GM19467 (cell line): ENCODE measurements around the gene BAHCC1.

Experiments
- ATAC-seq: cut with Tn5 transposase; IDR thresholded peaks from one replicate; pipeline ENCODE4 v1.9.1; 2021; ENCODE audit warnings: mild to moderate bottlenecking, moderate library complexity; ENCODE audit not compliant: unreplicated experiment

Gene BAHCC1

DNA sequence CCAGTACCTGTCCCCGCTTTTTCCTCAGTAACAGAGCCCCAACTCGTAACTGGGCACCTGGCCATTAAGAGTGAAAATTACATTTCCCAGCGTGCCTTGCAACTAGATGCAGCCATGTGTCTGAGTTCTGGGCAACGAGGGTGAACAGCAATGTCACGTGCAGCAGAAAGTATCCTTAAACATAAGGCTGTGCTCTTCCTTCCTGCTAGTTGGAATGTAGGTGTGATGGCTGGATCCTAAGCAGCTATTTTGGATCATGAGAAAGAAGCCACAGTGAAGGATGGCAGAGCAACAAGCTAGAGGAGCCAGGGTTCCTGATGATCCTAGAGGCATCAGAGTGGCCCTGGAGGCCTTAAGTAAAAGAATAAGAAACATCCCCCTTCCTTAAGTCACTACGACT, 81.4 kb downstream of the BAHCC1 start:
- ATAC-seq = no peak

- ATAC-seq = no peak
Measured at GRCh38 chr17:81477173-81477572, 81.9 kb downstream of the BAHCC1 start.

DNA sequence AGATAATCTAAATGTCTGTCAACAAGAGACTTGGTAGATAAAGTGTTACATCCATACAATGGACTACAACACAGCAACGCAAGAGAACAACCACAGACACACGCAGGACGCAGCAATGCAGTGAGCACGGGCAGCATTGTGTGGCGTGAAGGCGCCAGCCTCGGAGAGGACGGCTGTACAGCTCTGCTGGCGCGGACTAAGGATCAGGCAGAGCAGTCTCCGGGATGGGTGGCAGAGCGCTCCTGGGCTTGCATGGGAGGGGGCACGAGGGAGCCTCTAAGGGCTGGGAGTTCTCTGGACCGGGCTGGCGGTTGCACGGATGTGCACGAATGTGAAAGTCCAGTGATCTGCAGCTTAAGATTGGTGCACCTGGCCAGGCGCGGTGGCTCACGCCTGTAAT, 82.9 kb downstream of the BAHCC1 start:
- no peak for ATAC-seq

DNA sequence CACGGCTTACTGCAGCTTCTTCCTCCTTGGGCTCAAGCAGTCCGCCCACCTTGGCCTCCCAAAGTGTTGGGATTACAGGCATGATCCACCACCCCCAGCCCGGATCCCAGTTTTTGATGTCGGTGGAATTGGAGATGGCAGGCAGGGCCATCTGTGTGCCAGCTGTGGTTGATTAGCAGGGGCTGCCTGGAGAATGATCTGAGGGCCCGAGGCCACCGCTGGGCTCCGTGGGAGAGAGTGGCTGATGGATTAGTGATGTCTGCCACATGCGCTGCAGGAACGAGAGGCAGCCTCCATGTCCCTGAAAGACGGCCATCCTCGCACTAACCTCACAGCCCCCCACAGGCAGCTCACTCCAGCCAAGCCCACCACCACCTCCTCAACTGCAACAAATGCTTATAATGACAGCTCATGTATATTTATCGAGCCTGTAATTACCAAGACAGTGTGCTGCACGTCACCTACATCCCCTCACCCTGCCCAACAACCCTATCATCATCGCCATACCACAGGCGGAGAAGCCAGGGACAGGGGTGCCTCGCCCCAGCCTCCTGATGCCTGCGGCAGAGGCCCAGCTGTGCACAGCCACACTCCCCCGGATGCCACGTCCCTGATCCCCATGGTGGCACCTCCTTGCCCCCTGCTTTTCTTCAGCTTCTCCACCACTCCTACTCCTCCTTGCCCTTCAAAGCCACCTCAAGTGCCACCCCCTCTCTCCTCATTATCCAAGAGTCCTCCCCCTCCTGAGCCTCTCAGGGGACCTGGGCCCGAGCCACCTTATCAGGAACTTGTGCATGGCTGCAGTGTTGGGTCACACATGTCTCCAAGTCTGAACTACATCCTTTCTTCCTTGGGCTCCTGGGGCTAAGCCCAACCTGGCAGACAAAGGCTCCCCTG, 84.2 kb downstream of the BAHCC1 start:
- no peak for ATAC-seq

- ATAC-seq = no peak
Measured at GRCh38 chr17:81480140-81481072, 85.1 kb downstream of the BAHCC1 start.

DNA sequence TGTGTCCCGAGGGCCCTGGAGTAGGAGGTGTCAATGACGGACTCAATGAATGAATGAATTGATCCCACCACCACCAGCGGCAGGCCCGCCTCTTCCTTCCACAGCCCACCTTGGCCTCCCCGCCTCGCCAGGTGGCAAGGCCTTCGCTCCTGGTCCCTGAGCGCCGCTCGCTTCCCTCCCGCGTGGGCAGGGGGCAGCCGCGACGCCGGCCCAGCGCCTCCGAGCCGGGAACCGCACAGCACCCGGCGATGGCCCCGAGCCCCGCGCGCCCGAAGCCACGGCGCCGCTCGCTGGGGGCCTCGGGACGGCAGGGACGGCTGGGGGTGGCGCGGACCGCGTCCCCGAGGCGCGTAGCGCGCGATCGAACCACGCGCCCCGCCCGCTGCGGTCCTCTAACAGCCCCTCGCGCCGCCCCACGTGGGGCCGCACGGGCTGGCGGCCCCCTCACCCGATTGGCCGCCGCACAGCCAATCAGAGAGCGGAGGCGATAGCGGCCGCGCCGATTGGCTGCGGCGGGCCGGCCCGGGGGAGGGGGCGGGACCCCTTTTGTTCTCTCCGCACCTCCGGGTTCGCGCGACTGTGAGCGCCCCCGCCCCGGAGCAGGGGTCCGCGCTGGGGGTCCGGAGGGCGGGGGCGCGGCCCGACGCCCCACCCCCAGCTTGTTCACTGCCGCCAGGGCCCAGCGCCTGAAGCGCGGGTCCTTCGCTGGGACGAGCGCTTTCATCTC, 86.0 kb downstream of the BAHCC1 start:
- no peak for ATAC-seq

DNA sequence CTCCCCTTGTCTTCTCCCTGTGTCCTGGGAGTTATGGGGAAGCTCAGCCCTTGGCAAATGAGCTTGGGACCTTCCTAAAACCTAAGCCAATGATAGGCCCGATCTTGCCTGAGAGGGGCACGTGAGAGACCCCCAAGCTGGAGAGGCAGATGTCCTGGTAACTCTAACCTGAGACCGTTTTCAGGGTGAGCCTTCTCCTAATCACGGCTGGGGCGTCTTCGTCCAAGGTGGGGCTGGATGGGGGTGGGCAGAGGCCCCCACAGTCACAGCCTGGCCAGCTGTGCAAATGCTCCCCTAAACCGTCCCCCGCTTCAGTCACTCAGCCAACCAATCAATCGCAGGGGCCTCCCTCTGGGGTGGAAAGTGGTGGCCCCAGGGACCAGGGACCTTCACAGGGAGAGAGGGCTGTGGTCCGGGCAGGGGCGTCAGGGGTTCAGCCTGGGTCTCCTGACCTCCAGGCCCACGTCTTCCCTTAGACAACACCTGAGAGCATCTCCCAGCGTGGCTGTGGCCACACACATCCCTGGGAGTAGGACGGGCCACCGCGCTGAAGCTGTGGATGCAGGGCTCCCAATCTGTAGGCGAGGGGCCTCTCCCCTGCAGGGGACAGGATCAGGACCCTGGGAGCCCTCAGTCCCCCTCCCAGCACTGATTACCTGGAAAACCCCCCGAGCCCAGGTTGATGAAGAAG, 86.7 kb downstream of the BAHCC1 start:
- no peak for ATAC-seq

- ATAC-seq = no peak
Measured at GRCh38 chr17:81482673-81483072, 87.4 kb downstream of the BAHCC1 start.

GRCh38 chr17:81483085-81483861, 88.0 kb downstream of the BAHCC1 start:
- ATAC-seq = no peak

DNA sequence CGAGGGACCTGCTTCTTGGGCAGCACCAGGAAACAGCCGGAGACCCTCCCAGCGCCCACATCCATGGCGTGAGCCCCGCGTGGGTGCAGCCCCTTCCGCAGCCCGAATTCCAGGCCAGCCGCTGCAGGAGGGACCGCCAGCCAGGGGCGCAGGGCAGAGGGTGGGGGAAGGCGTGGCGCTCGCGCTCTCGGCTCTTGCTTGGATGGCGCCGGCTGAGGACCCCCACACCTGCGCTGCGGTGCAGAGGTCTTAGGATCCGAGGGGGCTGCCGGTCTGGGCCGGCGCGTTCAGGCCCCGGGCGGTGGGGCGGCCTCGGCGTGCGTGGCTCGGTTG, 88.6 kb downstream of the BAHCC1 start:
- ATAC-seq = no peak

DNA sequence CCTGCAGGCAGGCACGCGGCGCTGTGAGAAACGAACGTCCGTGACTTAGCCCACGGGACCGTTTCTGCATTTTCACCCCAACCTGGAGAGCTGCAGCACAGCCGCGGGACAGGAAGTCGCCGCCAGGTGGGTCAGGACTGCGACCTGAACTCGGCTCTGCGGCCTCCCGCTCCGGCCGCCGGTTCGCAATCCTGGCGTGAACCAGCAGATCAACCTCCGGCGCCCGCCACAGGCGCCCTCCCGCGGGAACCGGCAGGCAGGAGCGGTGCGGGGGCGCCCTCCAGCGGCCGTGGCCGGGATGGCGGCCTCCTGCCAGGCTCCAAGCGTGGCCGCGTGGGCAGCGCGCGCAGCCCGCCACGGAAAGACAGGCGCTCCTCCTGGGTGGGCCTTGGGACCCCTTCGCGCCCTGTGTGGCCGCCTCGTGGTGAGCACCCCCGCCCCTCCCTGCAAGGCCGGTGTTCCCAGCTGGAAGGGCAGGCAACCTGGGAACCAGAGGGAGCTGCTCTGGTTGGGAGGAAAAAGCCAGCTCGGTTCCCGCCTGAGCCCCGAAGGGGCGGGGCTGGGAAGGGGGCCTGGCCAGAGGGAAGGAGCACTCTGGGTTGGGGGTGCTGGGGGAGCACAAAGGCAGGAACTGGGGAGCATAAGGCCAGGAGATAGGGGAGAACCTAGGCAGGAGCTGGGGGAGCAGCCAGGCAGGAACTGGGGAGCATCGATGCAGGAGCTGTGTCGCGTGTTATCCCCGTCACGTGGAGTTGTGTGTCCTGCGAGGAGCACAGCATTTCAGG, 89.1 kb downstream of the BAHCC1 start:
- peak; percentile 37 for ATAC-seq

DNA sequence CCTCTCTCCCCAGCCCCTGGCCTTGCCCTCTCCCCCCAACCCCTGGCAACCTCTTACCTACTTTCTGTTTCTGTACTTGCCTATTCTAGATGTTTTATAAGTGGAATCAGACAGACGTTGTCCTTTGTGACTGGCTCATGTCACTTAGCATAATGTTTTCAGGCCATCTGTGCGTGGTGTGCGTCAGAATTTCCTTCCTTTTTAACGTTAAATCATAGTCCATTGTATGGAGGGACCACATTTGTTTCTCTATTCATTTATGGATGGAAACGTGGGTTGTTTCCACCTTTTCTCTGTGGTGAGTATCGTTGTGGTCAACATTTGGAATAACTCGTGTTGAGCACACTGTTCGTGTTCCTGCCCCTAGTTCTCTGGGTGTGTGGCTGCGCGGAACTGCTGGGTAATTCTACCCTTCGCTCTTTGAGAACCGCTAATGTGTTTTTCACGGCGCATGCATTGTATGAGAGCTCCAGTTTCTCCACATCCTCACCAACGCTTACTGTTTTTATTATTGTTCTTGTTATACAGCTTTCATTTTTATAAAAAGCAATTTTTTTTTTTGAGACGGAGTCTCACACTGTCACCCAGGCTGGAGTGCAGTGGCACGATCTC, 91.0 kb downstream of the BAHCC1 start:
- no peak for ATAC-seq

DNA sequence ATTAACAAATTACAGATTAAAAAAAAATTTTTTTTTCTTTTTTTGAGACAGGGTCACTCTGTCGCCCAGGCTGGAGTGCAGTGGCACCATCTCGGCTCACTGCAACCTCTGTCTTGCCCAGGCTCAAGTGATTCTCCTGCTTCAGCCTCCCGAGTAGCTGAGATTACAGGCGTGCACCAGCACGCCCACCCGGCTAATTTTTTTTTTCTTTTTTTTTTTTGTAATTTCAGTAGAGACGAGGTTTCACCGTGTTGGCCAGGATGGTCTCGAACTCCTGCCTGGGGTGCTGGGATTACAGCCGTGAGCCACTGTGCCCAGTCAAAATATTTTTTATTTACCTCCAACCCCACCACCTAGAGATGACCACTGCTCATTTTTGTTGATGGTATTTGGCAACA, 91.8 kb downstream of the BAHCC1 start:
- ATAC-seq = no peak

GRCh38 chr17:81487487-81488275, 92.4 kb downstream of the BAHCC1 start:
- ATAC-seq = peak; percentile 57

GRCh38 chr17:81488276-81488860, 93.1 kb downstream of the BAHCC1 start:
- ATAC-seq = no peak

- no peak for ATAC-seq
Measured at GRCh38 chr17:81489012-81489997, 94.0 kb downstream of the BAHCC1 start.
